Testis (tissue), 3 donors: Measurements from ENCODE around the gene KIF26B. TPM values are rescaled to one million over a fixed set of nuclear protein-coding genes. Genes with fewer than 3 reads are reported as not detected.

Source experiments
- DNase-seq: peaks from one replicate; pipeline ENCODE4 v3.0.0-alpha.2; 2019
- H3K27ac ChIP-seq, 2 donors: fragments of 200-600 bp; sonication (generic); one replicate each; pipeline ENCODE4 v1.5.1; 2019
- H3K27me3 ChIP-seq: fragments of 200-600 bp; sonication (generic); one replicate; pipeline ENCODE4 v1.5.1; 2019
- H3K36me3 ChIP-seq: fragments of 200-600 bp; sonication (generic); one replicate; pipeline ENCODE4 v1.5.1; 2017; ENCODE audit warnings: low read depth; ENCODE audit errors: missing control alignments
- H3K4me1 ChIP-seq: fragments of 200-600 bp; sonication (generic); one replicate; pipeline ENCODE4 v1.5.1; 2019
- H3K4me3 ChIP-seq, 2 donors: fragments of 200-600 bp; sonication (generic); one replicate each; pipeline ENCODE4 v1.5.1; 2017 to 2019
- H3K9me3 ChIP-seq: fragments of 200-600 bp; sonication (generic); one replicate; pipeline ENCODE4 v1.5.1; 2017
- POLR2A ChIP-seq: fragments of 450-650 bp; IDR thresholded peaks from one replicate; pipeline ENCODE4 v1.6.1; 2017; ENCODE audit warnings: antibody characterized with exemption, mild to moderate bottlenecking, moderate library complexity
- WGBS, 2 donors: methylation state at CpG; one replicate each; pipeline ENCODE4 v1.1.5; 2018; 5-methylcytosine and 5-hydroxymethylcytosine counted together
- intact Hi-C: fragments of 100-400 bp; cut with DNase I; formaldehyde crosslinking; loops from one replicate; pipeline ENCODE4 v1.15.1; 2023; ENCODE audit warnings: low total_unique reads
- polyA plus RNA-seq: library from polyadenylated mRNA; stranded (reverse); fragments of 350-450 nt; fragmentation: Illumina TruSeq; extraction: RNeasy Lipid Tissue Mini Kit (QIAGEN cat#74804); gene quantifications from one replicate; pipeline ENCODE4 v1.2.3, GENCODE V29; 2014; ENCODE audit warnings: low read depth, low replicate concordance; ENCODE audit not compliant: insufficient read depth
- total RNA-seq, 2 donors: library from RNA; depleted of rRNA; stranded (reverse); fragments of >200 nt; gene quantifications; one replicate each; pipeline ENCODE4 v1.2.3, GENCODE V29; 2016
- TF ChIP-seq, protein P1 (sequence below), 3 experiments: fragments of 450-650 bp in 2 of 3; fragments of 200-600 bp in 1 of 3; sonication (generic) in 1 of 3; IDR thresholded peaks; one replicate each; pipeline ENCODE4 v1.5.1; 2016 to 2019; ENCODE audit warnings: antibody characterized with exemption in 3 of 3, mild to moderate bottlenecking in 2 of 3, moderate library complexity in 1 of 3

The KIF26B gene
- total and polyA plus RNA-seq, 3 donors from 2014 or later: 3.0 to 4.8 (median 3.1) TPM

DNA sequence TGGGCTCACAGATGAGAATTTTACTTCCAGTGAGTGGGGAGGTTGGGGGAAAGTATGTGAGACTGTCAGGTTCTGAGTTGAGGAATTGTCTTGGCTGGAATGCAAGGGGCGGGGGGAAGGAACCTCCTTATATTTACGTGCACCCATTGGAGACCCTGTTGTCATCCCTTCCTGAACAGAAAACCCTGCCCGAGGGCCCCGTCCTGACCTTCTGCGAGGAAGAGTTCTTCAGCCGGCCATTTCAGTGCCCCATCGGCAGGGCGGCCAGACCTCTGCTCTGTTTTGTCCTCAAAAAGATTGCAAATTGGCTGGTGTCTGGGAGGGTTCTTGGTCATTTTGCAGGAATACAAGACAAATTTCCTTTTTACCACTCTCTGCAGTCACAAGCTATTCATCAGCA is 7.1 kb downstream of the KIF26B start:
- Histone ChIP-seq H3K27me3 (no peaks in the 10 kb centered on the region), H3K4me1 (no peaks in the 10 kb centered on the region), H3K36me3 (no peaks in the 10 kb centered on the region), H3K9me3 (no peaks in the 10 kb centered on the region), H3K4me3 (no peak overlapping the region), H3K27ac (no peak overlapping the region)
- intact Hi-C loops: no loop called here
- DNase-seq: no peak
- TF ChIP-seq POLR2A: no peak
- TF ChIP-seq, protein P1, sequence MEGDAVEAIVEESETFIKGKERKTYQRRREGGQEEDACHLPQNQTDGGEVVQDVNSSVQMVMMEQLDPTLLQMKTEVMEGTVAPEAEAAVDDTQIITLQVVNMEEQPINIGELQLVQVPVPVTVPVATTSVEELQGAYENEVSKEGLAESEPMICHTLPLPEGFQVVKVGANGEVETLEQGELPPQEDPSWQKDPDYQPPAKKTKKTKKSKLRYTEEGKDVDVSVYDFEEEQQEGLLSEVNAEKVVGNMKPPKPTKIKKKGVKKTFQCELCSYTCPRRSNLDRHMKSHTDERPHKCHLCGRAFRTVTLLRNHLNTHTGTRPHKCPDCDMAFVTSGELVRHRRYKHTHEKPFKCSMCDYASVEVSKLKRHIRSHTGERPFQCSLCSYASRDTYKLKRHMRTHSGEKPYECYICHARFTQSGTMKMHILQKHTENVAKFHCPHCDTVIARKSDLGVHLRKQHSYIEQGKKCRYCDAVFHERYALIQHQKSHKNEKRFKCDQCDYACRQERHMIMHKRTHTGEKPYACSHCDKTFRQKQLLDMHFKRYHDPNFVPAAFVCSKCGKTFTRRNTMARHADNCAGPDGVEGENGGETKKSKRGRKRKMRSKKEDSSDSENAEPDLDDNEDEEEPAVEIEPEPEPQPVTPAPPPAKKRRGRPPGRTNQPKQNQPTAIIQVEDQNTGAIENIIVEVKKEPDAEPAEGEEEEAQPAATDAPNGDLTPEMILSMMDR (IDR thresholded peaks at IDR 0.05): no peak
- 88 to 91% methylated on average over 8 of the region's 8 CpGs for WGBS, 2 donors

DNA sequence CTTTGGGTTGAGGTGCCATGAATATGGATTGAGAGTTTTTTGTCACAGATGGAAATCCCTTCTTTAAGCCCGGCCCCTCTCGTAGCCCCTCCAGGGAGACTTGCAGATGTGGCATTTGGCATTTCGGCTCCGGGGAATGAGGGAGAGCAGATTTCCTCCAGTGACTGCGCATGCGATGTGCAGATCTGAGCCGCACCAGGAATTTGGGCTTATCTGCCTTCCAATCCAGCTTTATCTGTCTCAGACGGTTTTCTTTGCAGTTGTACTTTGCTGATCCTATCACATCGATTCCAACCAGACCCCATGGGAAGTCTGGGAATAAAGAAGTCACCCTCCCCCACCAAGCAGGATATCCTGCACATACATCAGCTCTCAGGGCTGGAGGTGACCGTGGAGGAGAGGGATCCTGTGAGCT is 11.7 kb downstream of the KIF26B start:
- Histone ChIP-seq H3K36me3 (no peaks in the 10 kb centered on the region), H3K4me3 (no peak overlapping the region), H3K27me3 (no peaks in the 10 kb centered on the region), H3K9me3 (no peaks in the 10 kb centered on the region), H3K27ac (no peak overlapping the region), H3K4me1 (no peaks in the 10 kb centered on the region)
- DNase-seq: no peak
- no peak for TF ChIP-seq POLR2A
- TF ChIP-seq, protein P1 (IDR thresholded peaks at IDR 0.05): no peak
- intact Hi-C loops: no loop called here
- 41 to 58% methylated on average over 10 of the region's 10 CpGs for WGBS, 2 donors

DNA sequence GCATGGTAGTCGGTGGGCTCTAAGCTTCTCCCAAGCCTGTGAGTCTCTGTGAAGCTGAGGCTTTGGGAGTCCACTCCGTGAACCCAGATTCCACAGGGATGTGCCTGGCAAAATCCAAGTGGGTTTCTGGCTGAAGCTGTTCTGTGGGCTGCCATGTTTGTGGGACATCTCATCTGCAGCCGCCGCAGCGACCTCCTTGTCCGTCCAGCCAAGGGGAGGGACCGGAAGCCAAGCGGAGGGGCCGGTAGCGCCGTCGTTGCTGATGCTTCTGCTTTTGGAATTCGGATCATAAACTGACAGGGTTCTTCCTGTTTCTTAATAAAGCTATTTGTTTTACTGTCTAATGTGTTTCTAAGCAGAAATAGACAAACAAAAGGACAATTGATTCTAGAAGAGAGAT is 13.3 kb downstream of the KIF26B start:
- intact Hi-C loops: no loop called here
- peak; percentile 48 for DNase-seq
- Histone ChIP-seq H3K4me1 (no peaks in the 10 kb centered on the region), H3K27me3 (no peaks in the 10 kb centered on the region), H3K36me3 (no peaks in the 10 kb centered on the region), H3K9me3 (no peaks in the 10 kb centered on the region), H3K4me3 (no peak overlapping the region), H3K27ac (no peak overlapping the region)
- WGBS, 2 donors: 76 to 78% methylated on average over 13 of the region's 13 CpGs
- no peak for TF ChIP-seq POLR2A
- TF ChIP-seq, protein P1 (IDR thresholded peaks at IDR 0.05): no peak

DNA sequence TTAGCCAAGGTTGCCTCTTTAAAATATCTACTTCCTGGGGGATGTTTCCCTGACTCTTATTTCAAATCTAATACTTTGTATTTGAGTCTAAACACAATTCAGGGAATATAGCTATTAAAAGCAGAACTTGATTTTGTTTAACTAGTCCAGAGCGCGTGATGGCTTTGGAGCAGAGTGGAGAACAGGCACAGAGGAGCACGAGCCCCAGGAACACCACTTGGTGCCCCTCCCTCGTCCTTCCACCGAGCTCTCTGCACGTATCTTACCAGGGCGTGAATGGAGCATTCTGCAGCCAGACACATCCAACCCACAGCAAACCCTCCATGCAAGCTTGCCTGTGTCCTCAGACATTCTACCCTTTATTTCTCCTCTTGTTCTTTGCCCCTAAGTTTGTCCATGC is 14.1 kb downstream of the KIF26B start:
- intact Hi-C loops: no loop called here
- Histone ChIP-seq H3K9me3 (no peaks in the 10 kb centered on the region), H3K27me3 (no peaks in the 10 kb centered on the region), H3K27ac (no peak overlapping the region), H3K36me3 (no peaks in the 10 kb centered on the region), H3K4me1 (no peaks in the 10 kb centered on the region), H3K4me3 (no peak overlapping the region)
- DNase-seq: peak; percentile 34
- TF ChIP-seq POLR2A: no peak
- WGBS, 2 donors: 76 to 77% methylated on average over 7 of the region's 7 CpGs

DNA sequence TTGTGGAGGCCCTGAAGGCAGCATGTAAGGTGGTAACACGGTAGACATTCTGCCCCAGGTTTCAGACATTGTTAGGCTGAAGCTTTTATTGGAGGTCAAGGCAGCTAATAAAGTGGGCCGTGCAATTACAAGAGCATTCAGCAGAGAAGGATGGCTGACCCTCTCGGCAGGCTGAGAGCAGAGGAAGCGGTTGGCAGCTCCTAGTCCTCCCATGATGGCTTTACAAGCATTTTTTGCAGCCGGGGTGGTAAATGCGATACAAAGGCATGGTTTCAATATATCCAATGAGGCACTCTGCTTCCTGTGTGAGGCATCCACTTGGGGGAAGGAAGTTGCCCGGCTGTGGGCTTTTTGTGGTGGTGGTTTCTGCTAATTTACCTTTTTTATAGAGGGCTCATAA is 14.6 kb downstream of the KIF26B start:
- intact Hi-C loops: no loop called here
- TF ChIP-seq, protein P1 (IDR thresholded peaks at IDR 0.05): no peak
- TF ChIP-seq POLR2A: no peak
- Histone ChIP-seq H3K4me1 (no peaks in the 10 kb centered on the region), H3K4me3 (no peak overlapping the region), H3K27me3 (no peaks in the 10 kb centered on the region), H3K36me3 (no peaks in the 10 kb centered on the region), H3K27ac (no peak overlapping the region), H3K9me3 (no peaks in the 10 kb centered on the region)
- DNase-seq: no peak
- 77 to 85% methylated on average over 7 of the region's 7 CpGs for WGBS, 2 donors
